Measurements from ENCODE around the gene APOB.

The APOB gene

DNA sequence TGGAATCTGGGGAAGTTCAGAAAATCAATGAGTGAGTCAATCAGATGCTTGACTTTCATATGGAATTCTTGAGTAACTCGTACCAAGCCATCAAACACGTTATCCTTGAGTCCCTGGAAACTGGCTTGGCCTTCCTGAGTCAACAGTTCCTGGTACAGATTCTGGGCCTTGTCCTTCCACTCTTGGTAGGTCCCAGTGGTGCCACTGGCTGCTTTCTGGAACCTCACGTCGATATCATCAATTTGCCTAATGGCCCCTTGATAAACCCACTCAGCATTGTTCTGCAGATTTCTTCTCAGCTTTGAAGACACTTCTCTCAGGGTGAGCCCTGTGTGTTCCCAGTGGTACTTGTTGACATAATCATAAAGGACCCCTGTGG is 41.1 kb downstream of the APOB start:
- no peak for DNase-seq

GRCh38 chr2:21001988-21002813 is 41.7 kb downstream of the APOB start:
- no peak for DNase-seq

DNA sequence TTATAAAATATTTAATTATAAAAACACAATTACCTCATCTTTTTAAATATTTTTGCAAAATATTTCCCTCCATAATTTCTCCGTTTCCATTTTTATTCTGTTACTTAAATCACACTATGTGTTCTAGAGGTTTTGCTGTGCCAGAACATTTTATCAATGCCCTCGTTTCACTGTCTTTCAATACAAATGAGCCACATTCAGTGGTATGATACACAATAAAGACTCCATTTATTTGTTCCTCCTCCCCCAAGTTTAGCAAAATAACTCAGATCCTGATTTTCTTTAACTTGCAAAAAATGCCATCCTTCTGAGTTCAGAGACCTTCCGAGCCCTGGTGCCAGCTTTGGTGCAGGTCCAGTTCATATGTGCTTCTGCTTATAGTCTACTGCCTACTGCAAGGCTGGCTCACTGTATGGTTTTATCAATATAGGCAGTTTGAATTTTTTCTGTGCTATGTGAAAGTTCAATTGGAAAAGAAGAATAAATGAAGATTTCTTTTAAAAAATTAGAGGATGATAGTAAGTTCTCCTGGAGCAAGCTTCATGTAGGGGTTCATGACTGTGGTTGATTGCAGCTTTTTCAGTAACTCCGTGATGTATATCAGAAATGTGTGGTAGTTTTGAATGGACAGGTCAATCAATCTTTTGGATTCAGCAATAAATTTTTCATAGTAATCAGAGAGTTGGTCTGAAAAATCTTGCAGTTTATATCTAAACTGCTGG is 42.5 kb downstream of the APOB start:
- DNase-seq: no peak

GRCh38 chr2:20999906-21000645 is 43.8 kb downstream of the APOB start:
- DNase-seq: no peak

DNA sequence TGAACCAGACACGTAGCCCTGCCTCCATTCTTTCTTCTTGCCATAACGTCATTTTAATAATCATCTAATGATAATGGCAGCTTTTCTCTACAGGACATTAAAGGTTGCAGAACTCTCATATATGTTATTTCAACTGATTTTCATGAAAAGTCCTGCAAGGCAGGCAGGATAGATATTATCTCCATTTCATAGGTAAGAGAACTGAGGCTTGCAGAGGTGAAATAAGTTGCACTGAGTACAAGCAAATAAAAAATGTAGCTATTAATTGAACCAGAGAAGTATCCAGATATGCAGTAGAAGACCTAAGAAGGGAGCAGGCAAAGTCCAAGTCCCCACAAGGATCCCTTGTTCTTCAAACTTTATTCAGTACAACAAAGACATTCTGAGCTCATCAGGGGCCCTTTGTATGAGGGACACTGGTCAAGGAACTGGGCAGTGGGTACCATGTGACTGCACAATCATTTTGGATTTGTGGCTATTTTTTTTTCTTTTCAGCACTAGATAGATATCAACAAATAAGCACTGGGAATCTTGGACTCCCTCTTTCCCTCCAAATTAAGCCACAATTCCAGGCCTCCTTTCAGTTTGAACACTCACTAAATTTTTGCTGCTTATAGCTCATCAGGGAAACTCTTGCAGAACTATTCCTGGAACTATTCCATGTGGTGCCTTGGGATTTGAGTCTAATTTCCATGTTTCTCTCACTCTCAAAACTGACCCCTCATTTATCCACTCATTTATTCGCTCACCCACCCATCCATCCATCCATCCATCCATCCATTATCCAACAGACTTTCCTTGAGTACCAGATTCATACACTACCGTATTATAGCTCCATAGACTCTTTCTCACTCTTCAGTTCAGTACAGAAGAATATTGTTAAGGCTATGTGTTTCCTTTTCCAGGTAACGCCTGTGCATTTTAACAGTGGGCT is 44.6 kb downstream of the APOB start:
- no peak for DNase-seq

DNA sequence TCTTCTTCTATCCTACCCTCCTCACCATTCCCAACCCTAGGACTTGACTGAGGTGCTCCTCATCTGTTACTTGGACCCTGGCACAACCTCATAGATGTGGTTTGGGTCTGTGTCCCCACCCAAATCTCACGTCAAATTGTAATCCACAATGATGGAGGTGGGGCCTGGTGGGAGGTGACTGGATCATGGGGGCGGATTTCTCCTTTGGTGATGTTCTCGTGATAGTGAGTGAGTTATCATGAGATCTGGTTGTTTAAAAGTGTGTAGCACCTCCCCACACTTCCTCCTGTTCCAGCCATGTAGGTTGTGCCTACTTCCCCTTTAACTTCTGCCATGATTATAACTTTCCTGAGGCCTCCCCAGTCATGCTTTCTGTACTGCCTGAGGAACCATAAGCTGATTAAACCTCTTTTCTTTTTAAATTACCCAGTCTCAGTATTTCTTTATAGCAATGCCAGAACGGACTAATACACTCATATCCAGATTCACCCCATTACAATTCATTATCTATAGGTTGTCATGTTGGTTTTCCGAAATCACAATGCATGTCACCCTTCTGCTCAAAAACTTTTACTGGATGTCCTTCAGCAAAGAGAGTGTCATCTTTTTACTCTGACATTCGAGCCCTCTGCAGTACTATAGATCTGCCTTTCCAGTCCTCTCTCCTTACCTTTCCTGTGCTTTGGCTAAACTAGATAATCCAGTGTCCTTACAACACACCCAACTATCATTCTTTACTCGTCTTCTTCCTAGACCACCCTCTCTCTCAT is 45.7 kb downstream of the APOB start:
- no peak for DNase-seq

DNA sequence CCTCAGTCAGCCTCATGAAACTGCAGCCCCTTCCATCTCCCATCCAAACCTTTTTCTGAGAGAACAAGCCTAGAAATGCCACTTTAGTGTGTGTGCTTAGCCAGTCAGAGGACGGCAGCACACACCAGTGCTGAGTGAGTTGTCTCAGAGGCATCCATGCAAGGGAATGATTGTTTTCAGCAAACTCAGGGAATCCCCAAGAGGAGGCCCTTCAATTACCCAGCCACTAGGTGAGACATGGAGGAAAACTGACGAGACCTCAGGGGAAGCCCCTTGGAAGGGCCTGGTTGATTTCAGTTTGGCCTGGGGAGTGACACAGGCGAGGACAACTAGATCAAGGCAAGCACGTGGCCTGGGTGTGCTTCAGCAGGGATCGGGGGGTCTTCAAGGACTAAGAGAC is 49.7 kb downstream of the APOB start:
- no peak for DNase-seq

GRCh38 chr2:20992201-20992711 is 51.6 kb downstream of the APOB start:
- DNase-seq: no peak

- no peak for DNase-seq
Observed at GRCh38 chr2:20990442-20991430, 53.1 kb downstream of the APOB start.

DNA sequence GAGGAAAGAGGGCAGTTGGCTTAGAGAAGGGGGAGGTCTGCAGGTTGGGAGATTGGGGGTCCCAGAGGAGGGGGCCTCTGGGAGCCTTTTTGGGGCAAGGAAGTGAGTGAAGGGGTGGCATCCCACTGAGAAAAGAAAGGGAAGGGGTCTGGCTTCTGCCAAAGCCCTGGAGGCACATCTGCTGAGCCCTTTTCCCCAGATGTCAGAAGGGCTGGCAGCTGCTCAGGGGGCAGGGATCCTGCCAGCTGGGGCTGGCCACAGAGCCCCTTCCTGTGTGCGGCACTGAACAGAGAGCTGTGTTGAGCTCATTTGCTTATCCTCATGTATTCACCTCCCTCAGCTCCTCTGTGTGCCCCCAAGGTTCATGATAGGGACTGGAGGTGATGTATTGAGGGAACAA is 54.5 kb downstream of the APOB start:
- DNase-seq: no peak

- no peak for DNase-seq
Observed at GRCh38 chr2:20988905-20989304, 55.0 kb downstream of the APOB start.

GRCh38 chr2:20986024-20986939 is 57.6 kb downstream of the APOB start:
- DNase-seq: no peak

DNA sequence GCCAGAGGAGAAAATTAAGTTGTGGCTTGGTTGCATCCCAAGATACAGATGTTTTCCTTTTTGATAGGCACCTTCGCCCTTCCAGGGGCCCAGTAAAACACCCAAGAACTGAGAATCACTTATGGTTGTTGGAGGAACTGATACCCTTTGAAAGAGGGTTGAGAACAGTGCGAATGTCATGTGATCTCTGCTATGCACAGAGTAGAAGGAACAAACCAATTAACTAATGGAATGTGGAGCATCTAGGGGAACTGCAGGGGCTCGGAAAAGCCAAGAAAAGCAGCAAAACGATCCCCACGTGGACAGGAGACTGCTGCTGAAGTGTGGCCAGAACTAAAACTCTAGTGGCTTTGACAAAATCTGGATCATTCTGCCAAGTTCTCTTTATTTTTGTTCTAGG is 58.8 kb downstream of the APOB start:
- no peak for DNase-seq

DNA sequence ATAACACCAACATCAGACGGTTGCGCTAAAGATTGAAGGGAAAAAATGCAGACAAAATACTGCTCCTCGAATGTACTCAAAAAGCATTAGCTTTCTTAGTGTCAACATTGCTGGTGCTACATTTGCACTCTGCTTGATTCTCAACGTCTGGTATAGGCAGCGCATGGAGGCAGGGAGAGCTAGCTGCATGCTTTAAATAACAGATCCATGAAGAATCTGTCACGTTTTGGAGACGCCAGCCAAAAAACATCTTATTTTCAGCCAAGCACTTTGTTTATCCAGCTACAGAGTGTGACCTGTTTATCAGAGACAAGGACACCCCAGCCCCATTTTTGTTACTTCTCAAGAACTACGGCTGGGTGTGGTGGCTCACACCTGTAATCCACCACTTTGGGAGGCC is 59.5 kb downstream of the APOB start:
- no peak for DNase-seq

DNA sequence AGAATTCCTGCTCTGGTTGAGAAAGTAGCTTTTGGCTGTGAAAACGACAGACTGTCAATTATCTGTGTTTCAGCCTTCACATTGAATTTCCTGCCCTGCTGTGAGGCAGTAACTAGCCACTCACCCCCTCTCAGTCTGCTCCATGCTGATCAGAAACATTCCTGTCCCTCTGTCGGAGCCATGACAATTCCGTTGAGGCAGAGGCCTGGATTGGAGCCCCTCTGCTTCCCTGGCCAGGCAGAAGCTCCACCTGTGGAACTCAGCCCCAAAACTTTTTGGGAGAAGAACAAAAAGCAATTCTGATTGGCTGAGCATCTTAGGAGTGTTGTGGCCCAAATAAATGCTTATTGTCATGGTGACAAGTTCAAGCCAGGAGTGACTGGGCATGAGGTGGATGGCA is 60.0 kb downstream of the APOB start:
- no peak for DNase-seq

GRCh38 chr2:20982861-20983260 is 61.0 kb downstream of the APOB start:
- DNase-seq: no peak

- DNase-seq: no peak
Observed at GRCh38 chr2:20977520-20978180, 66.2 kb downstream of the APOB start.

DNA sequence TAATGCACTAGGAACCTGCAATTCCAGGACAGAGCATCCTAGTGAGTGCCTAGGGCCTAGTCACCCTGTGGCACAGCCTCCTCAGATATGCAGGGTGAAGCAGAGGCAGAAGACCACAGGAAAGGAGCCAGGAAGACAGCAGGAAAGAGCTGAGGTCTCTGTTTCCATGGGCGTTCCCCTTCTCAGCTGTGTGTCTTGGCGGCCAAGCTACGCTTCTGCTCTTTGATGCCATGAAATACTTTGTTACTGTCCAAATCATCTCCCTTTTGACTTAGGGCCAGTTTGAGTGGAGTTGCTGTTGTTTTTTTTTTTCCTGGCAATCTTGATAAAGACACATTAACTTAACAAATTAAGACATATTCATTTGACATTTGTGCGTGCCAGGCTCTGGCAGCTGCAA is 67.3 kb downstream of the APOB start:
- no peak for DNase-seq

Measured in NCI-H1092 (cell line).